ENCODE results near the gene HIVEP3.

Gene HIVEP3

GRCh38 chr1:41526956-41527561 is 391.7 kb downstream of the HIVEP3 start:
- H3K9me3 ChIP-seq (ENCODE audit: insufficient read depth, low read length): 0 out of 2 replicates have a peak, but pooled peaks cover 11% of the 10 kb centered on the region
- peaks cover 10% of the 10 kb centered on the region for H3K4me1 ChIP-seq (ENCODE audit: insufficient read depth, insufficient read length)
- no peak overlapping the region for H3K4me3 ChIP-seq (ENCODE audit: insufficient read length, low read depth)
- peaks cover 19% of the 10 kb centered on the region for H3K27me3 ChIP-seq (ENCODE audit: insufficient read depth, insufficient read length)
- TF ChIP-seq YY1 (IDR thresholded peaks at IDR 0.05; ENCODE audit: insufficient read depth, insufficient read length) (no peak), SUZ12 (IDR thresholded peaks at IDR 0.05; ENCODE audit: extremely low read depth, insufficient read depth, insufficient read length) (no peak), ZNF274 (IDR thresholded peaks at IDR 0.05; ENCODE audit: low read depth, low read length) (no peak)
- H3K36me3 ChIP-seq (ENCODE audit: insufficient read depth, insufficient read length, low read length): no peaks in the 10 kb centered on the region
- no peak overlapping the region for H3K9ac ChIP-seq (ENCODE audit: insufficient read length, low read depth)
- DNase-seq (ENCODE audit: low read depth, low spot score): no peak

- DNase-seq (ENCODE audit: low read depth, low spot score): no peak
- peaks cover 18% of the 10 kb centered on the region for H3K4me1 ChIP-seq (ENCODE audit: insufficient read depth, insufficient read length)
- TF ChIP-seq ZNF274 (IDR thresholded peaks at IDR 0.05; ENCODE audit: low read depth, low read length): no peak
- TF ChIP-seq SUZ12 (IDR thresholded peaks at IDR 0.05; ENCODE audit: extremely low read depth, insufficient read depth, insufficient read length): no peak
- TF ChIP-seq YY1 (IDR thresholded peaks at IDR 0.05; ENCODE audit: insufficient read depth, insufficient read length): no peak
- no peak overlapping the region for H3K4me3 ChIP-seq (ENCODE audit: insufficient read length, low read depth)
- no peak overlapping the region for H3K9ac ChIP-seq (ENCODE audit: insufficient read length, low read depth)
- H3K36me3 ChIP-seq (ENCODE audit: insufficient read depth, insufficient read length, low read length): peaks cover 4% of the 10 kb centered on the region
- peaks cover 10% of the 10 kb centered on the region for H3K27me3 ChIP-seq (ENCODE audit: insufficient read depth, insufficient read length)
- H3K9me3 ChIP-seq (ENCODE audit: insufficient read depth, low read length): 0 out of 2 replicates have a peak, but pooled peaks cover 11% of the 10 kb centered on the region
Measured at GRCh38 chr1:41525891-41526587, 392.7 kb downstream of the HIVEP3 start.

GRCh38 chr1:41524676-41525675 is 393.7 kb downstream of the HIVEP3 start:
- TF ChIP-seq SUZ12 (IDR thresholded peaks at IDR 0.05; ENCODE audit: extremely low read depth, insufficient read depth, insufficient read length) (no peak), ZNF274 (IDR thresholded peaks at IDR 0.05; ENCODE audit: low read depth, low read length) (no peak), YY1 (IDR thresholded peaks at IDR 0.05; ENCODE audit: insufficient read depth, insufficient read length) (no peak)
- H3K4me3 ChIP-seq (ENCODE audit: insufficient read length, low read depth): no peak overlapping the region
- peaks cover 10% of the 10 kb centered on the region for H3K36me3 ChIP-seq (ENCODE audit: insufficient read depth, insufficient read length, low read length)
- H3K4me1 ChIP-seq (ENCODE audit: insufficient read depth, insufficient read length): peaks cover 18% of the 10 kb centered on the region
- H3K9ac ChIP-seq (ENCODE audit: insufficient read length, low read depth): no peak overlapping the region
- H3K27me3 ChIP-seq (ENCODE audit: insufficient read depth, insufficient read length): peaks cover under 1% of the 10 kb centered on the region
- 0 out of 2 replicates have a peak, but pooled peaks cover 11% of the 10 kb centered on the region for H3K9me3 ChIP-seq (ENCODE audit: insufficient read depth, low read length)
- no peak for DNase-seq (ENCODE audit: low read depth, low spot score)

- no peak overlapping the region for H3K9ac ChIP-seq (ENCODE audit: insufficient read length, low read depth)
- H3K4me3 ChIP-seq (ENCODE audit: insufficient read length, low read depth): no peak overlapping the region
- DNase-seq (ENCODE audit: low read depth, low spot score): no peak
- no peak for TF ChIP-seq YY1 (IDR thresholded peaks at IDR 0.05; ENCODE audit: insufficient read depth, insufficient read length)
- no peak for TF ChIP-seq SUZ12 (IDR thresholded peaks at IDR 0.05; ENCODE audit: extremely low read depth, insufficient read depth, insufficient read length)
- no peak for TF ChIP-seq ZNF274 (IDR thresholded peaks at IDR 0.05; ENCODE audit: low read depth, low read length)
- H3K36me3 ChIP-seq (ENCODE audit: insufficient read depth, insufficient read length, low read length): peaks cover 10% of the 10 kb centered on the region
- H3K27me3 ChIP-seq (ENCODE audit: insufficient read depth, insufficient read length): no peaks in the 10 kb centered on the region
- H3K4me1 ChIP-seq (ENCODE audit: insufficient read depth, insufficient read length): peaks cover 18% of the 10 kb centered on the region
- H3K9me3 ChIP-seq (ENCODE audit: insufficient read depth, low read length): 0 out of 2 replicates have a peak, but pooled peaks cover 8% of the 10 kb centered on the region
Measured at GRCh38 chr1:41523949-41524675, 394.6 kb downstream of the HIVEP3 start.

GRCh38 chr1:41523071-41523470 is 395.7 kb downstream of the HIVEP3 start:
- Histone ChIP-seq H3K9ac (ENCODE audit: insufficient read length, low read depth) (no peak overlapping the region), H3K36me3 (ENCODE audit: insufficient read depth, insufficient read length, low read length) (peaks cover 10% of the 10 kb centered on the region), H3K4me1 (ENCODE audit: insufficient read depth, insufficient read length) (peaks cover 18% of the 10 kb centered on the region), H3K4me3 (ENCODE audit: insufficient read length, low read depth) (no peak overlapping the region), H3K9me3 (ENCODE audit: insufficient read depth, low read length) (0 out of 2 replicates have a peak, but pooled peaks cover 7% of the 10 kb centered on the region), H3K27me3 (ENCODE audit: insufficient read depth, insufficient read length) (no peaks in the 10 kb centered on the region)
- TF ChIP-seq YY1 (IDR thresholded peaks at IDR 0.05; ENCODE audit: insufficient read depth, insufficient read length) (no peak), ZNF274 (IDR thresholded peaks at IDR 0.05; ENCODE audit: low read depth, low read length) (no peak), SUZ12 (IDR thresholded peaks at IDR 0.05; ENCODE audit: extremely low read depth, insufficient read depth, insufficient read length) (no peak)
- no peak for DNase-seq (ENCODE audit: low read depth, low spot score)

GRCh38 chr1:41521766-41522165 is 397.0 kb downstream of the HIVEP3 start:
- H3K9me3 ChIP-seq (ENCODE audit: insufficient read depth, low read length): no peaks in the 10 kb centered on the region
- TF ChIP-seq YY1 (IDR thresholded peaks at IDR 0.05; ENCODE audit: insufficient read depth, insufficient read length) (no peak), SUZ12 (IDR thresholded peaks at IDR 0.05; ENCODE audit: extremely low read depth, insufficient read depth, insufficient read length) (no peak), ZNF274 (IDR thresholded peaks at IDR 0.05; ENCODE audit: low read depth, low read length) (no peak)
- no peaks in the 10 kb centered on the region for H3K27me3 ChIP-seq (ENCODE audit: insufficient read depth, insufficient read length)
- no peak overlapping the region for H3K4me3 ChIP-seq (ENCODE audit: insufficient read length, low read depth)
- DNase-seq (ENCODE audit: low read depth, low spot score): no peak
- H3K9ac ChIP-seq (ENCODE audit: insufficient read length, low read depth): peak overlapping the region; percentile 39
- H3K36me3 ChIP-seq (ENCODE audit: insufficient read depth, insufficient read length, low read length): peaks cover 12% of the 10 kb centered on the region
- H3K4me1 ChIP-seq (ENCODE audit: insufficient read depth, insufficient read length): peaks cover 18% of the 10 kb centered on the region
